Measurements from ENCODE around the gene HECTD3. TPM values are rescaled to one million over a fixed set of nuclear protein-coding genes. Genes with fewer than 3 reads are reported as not detected.
A peak's percentile ranks its signal among the peaks of the same experiment; 100 is the strongest.

HECTD3 gene
- total RNA-seq (2022) (12.6 and 14.6 TPM in 2 replicates), Bru-seq, nascent RNA (percentile 46 among the genes with signal in this experiment), BruChase-seq, experiment 1, labeled RNA remaining after a 6-hour chase (percentile 55 among the genes with signal in this experiment), BruChase-seq, experiment 2, labeled RNA remaining after a 2-hour chase (percentile 53 among the genes with signal in this experiment)
- long read RNA-seq, transcript HECTD3-202 (21 exons, 3,610 nt), result major isoform, 11 of 17 reads
- long read RNA-seq, partial matches to known transcripts, result 1 of 17 reads
- long read RNA-seq, other reads (novel, unspliced or antisense), result 3 of 17 reads

- peak; percentile 69 for DNase-seq
- CTCF ChIA-PET, result interaction anchor here (0.6 to 3.1 kb wide), 17 partner anchors 14 to 1292 kb away, joined by 3 to 21 read pairs (median 4); partner anchors contain the start of genes LRRC41 and PLK3
- TF ChIP-seq, protein P1, sequence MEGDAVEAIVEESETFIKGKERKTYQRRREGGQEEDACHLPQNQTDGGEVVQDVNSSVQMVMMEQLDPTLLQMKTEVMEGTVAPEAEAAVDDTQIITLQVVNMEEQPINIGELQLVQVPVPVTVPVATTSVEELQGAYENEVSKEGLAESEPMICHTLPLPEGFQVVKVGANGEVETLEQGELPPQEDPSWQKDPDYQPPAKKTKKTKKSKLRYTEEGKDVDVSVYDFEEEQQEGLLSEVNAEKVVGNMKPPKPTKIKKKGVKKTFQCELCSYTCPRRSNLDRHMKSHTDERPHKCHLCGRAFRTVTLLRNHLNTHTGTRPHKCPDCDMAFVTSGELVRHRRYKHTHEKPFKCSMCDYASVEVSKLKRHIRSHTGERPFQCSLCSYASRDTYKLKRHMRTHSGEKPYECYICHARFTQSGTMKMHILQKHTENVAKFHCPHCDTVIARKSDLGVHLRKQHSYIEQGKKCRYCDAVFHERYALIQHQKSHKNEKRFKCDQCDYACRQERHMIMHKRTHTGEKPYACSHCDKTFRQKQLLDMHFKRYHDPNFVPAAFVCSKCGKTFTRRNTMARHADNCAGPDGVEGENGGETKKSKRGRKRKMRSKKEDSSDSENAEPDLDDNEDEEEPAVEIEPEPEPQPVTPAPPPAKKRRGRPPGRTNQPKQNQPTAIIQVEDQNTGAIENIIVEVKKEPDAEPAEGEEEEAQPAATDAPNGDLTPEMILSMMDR (IDR thresholded peaks at IDR 0.05; ENCODE audit: unreplicated experiment), result no peak
- peaks cover 28% of the 10 kb centered on the region for H3K36me3 Mint-ChIP-seq (ENCODE audit: insufficient read depth, unreplicated experiment)
- intact Hi-C loops (cut with micrococcal nuclease; ENCODE audit: unreplicated experiment), result loop anchor here (5.0 kb wide), 3 partner anchors 174 to 481 kb away; partner anchors contain the start of gene TESK2
- BruUV-seq (replicated peaks), result no TSS peak
- H3K4me1 Mint-ChIP-seq (ENCODE audit: low read depth, unreplicated experiment), result peaks cover 18% of the 10 kb centered on the region
- peak within 1 kb of the TSS; percentile 94 for H3K4me3 Mint-ChIP-seq (ENCODE audit: low read depth, unreplicated experiment)
- no peaks in the 10 kb centered on the region for H3K27me3 Mint-ChIP-seq (ENCODE audit: unreplicated experiment)
- no peaks in the 10 kb centered on the region for H3K9me3 Mint-ChIP-seq (ENCODE audit: low read depth, unreplicated experiment)
- H3K27ac Mint-ChIP-seq (ENCODE audit: unreplicated experiment), result peak within 1 kb of the TSS; percentile 58
Observed at GRCh38 chr1:45010855-45011811, at the start of gene HECTD3. TSS of gene HECTD3 (minus strand) at chr1:45011324. CDS start at chr1:45011257, 67 bp downstream.

DNA sequence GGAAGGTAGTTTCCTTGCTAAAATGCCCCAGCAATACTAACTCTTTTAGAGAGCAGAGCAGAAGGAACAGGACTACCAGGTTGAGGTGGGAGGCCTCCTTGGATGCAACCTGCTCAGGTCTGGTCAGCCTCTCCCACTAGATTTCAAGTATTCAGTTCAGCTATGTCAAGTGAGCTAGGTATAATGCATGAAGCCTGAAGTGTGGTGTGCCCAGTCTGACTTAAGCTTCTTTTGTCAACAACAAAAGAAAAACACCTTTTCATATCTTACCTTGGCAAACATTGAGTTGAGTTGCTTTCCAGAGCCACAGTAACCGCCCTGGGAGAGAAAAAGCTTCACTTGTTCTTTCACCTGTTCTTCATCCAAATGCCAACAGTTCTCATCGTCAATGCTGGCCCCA, 48.7 kb upstream of the HECTD3 start:
- TF ChIP-seq, protein P1 (IDR thresholded peaks at IDR 0.05; ENCODE audit: unreplicated experiment), result no peak
- no TSS peak for BruUV-seq (replicated peaks)
- no peak overlapping the region for H3K4me3 Mint-ChIP-seq (ENCODE audit: low read depth, unreplicated experiment)

DNA sequence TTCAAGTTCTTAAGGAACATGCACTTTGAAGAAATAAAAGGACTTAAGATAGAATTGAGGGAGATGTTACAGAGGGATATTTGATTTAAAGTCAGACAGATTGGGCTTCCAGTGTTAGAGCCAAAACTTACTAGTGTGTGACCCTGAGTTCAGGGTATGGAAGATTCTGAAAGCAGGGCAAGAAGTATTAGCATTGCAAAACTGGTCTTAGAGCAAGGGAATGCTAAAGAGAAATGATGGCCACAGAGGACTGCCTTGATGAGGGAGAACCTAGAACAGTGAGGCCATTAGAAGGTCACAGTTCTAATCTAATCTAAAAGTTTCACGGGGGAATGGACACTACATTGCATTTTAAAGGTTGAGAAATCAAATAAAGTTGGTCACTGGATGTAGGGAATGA, 46.4 kb upstream of the HECTD3 start:
- TF ChIP-seq, protein P1 (IDR thresholded peaks at IDR 0.05; ENCODE audit: unreplicated experiment), result no peak
- CTCF ChIA-PET, result no interaction called here
- no peaks in the 10 kb centered on the region for H3K4me1 Mint-ChIP-seq (ENCODE audit: low read depth, unreplicated experiment)
- H3K27me3 Mint-ChIP-seq (ENCODE audit: unreplicated experiment), result peaks cover 40% of the 10 kb centered on the region
- H3K36me3 Mint-ChIP-seq (ENCODE audit: insufficient read depth, unreplicated experiment), result no peaks in the 10 kb centered on the region
- no peak for DNase-seq
- intact Hi-C loops (cut with micrococcal nuclease; ENCODE audit: unreplicated experiment), result no loop called here
- no peak overlapping the region for H3K27ac Mint-ChIP-seq (ENCODE audit: unreplicated experiment)
- no TSS peak for BruUV-seq (replicated peaks)
- no peak overlapping the region for H3K4me3 Mint-ChIP-seq (ENCODE audit: low read depth, unreplicated experiment)
- no peaks in the 10 kb centered on the region for H3K9me3 Mint-ChIP-seq (ENCODE audit: low read depth, unreplicated experiment)

More for the DNA sequence above, 48.7 kb upstream of the HECTD3 start:
- Mint-ChIP-seq H3K9me3 (ENCODE audit: low read depth, unreplicated experiment) (no peaks in the 10 kb centered on the region), H3K36me3 (ENCODE audit: insufficient read depth, unreplicated experiment) (no peaks in the 10 kb centered on the region), H3K4me1 (ENCODE audit: low read depth, unreplicated experiment) (no peaks in the 10 kb centered on the region), H3K27ac (ENCODE audit: unreplicated experiment) (no peak overlapping the region), H3K27me3 (ENCODE audit: unreplicated experiment) (peaks cover 40% of the 10 kb centered on the region)
- CTCF ChIA-PET, result no interaction called here
- no peak for DNase-seq
- intact Hi-C loops (cut with micrococcal nuclease; ENCODE audit: unreplicated experiment), result no loop called here

- intact Hi-C loops (cut with micrococcal nuclease; ENCODE audit: unreplicated experiment), result no loop called here
- TF ChIP-seq, protein P1 (IDR thresholded peaks at IDR 0.05; ENCODE audit: unreplicated experiment), result no peak
- no TSS peak for BruUV-seq (replicated peaks)
- H3K4me3 Mint-ChIP-seq (ENCODE audit: low read depth, unreplicated experiment), result no peak overlapping the region
- no peak overlapping the region for H3K27ac Mint-ChIP-seq (ENCODE audit: unreplicated experiment)
- CTCF ChIA-PET, result no interaction called here
- H3K27me3 Mint-ChIP-seq (ENCODE audit: unreplicated experiment), result peaks cover 13% of the 10 kb centered on the region
- H3K4me1 Mint-ChIP-seq (ENCODE audit: low read depth, unreplicated experiment), result no peaks in the 10 kb centered on the region
- no peak for DNase-seq
- H3K36me3 Mint-ChIP-seq (ENCODE audit: insufficient read depth, unreplicated experiment), result no peaks in the 10 kb centered on the region
- no peaks in the 10 kb centered on the region for H3K9me3 Mint-ChIP-seq (ENCODE audit: low read depth, unreplicated experiment)
Observed at GRCh38 chr1:45051005-45051772, 40.1 kb upstream of the HECTD3 start.

All from Calu3 (cell line).